GM12878 (cell line): ENCODE results near the gene C11orf52. TPM values are rescaled to one million over a fixed set of nuclear protein-coding genes. Genes with fewer than 3 reads are reported as not detected.

Experiments used
- ATAC-seq: fragments of 200-7000 bp; cut with Tn5 transposase; 3 replicates; pipeline ENCODE4 v1.9.1; 2020; ENCODE audit warnings: mild to moderate bottlenecking, moderate library complexity
- BruUV-seq: library from RNA; stranded (reverse); fragments of 400-500 nt; replicated peaks from 2 replicates; lab custom pipeline; 2021; lab: Mats Ljungman, UMichigan
- CTCF ChIA-PET: fragments of 300-600 bp; sonication (Branson Sonifier 250); formaldehyde crosslinking; extraction: SDS; loops from one replicate; lab custom pipeline; 2021; ENCODE audit warnings: inconsistent platforms; lab: Yijun Ruan, JAX
- POLR2A ChIA-PET: fragments of 350-600 bp; formaldehyde crosslinking; extraction: SDS; loops from one replicate; lab custom pipeline; 2021; ENCODE audit warnings: inconsistent platforms; lab: Charles Lee
- RAD21 ChIA-PET: fragments of 300-600 bp; sonication (Branson Sonifier 250); formaldehyde crosslinking; loops from one replicate; lab custom pipeline; 2023; ENCODE audit warnings: antibody characterized with exemption; ENCODE audit not compliant: unreplicated experiment; lab: Charles Lee
- SMC1A ChIA-PET: fragments of 300-600 bp; sonication (Branson Sonifier 250); formaldehyde crosslinking; loops from one replicate; lab custom pipeline; 2023; ENCODE audit not compliant: unreplicated experiment, uncharacterized antibody; lab: Charles Lee
- DNase-seq: peaks from one replicate; pipeline ENCODE4 v3.0.0-alpha.2; 2011; ENCODE audit warnings: low read depth, low spot score
- FAIRE-seq: peaks from 3 replicates; lab custom pipeline; 2011; peaks lifted over from hg19 to GRCh38; lab: Jason Lieb, UNC
- H2AFZ ChIP-seq: 2 replicates; pipeline ENCODE4 v1.6.0; 2011; ENCODE audit warnings: low read depth, low read length, control low read depth; ENCODE audit not compliant: control insufficient read depth
- H3K27ac ChIP-seq: 2 replicates; pipeline ENCODE4 v1.5.1; 2011; ENCODE audit warnings: control low read depth; ENCODE audit not compliant: control insufficient read depth, insufficient read depth
- H3K27me3 ChIP-seq, 2 experiments: replicated peaks in 1 of 2; 2 replicates each; pipeline versions ENCODE4 v1.6.0 to v1.6.1; 2011; ENCODE audit warnings: low read length in 1 of 2; ENCODE audit not compliant: control insufficient read depth in 2 of 2, insufficient read depth in 2 of 2
- H3K36me3 ChIP-seq, 2 experiments: 2 replicates each; pipeline ENCODE4 v1.5.1; 2011; ENCODE audit warnings: low read length in 1 of 2; ENCODE audit not compliant: control insufficient read depth in 2 of 2, insufficient read depth in 2 of 2
- H3K4me1 ChIP-seq: 2 replicates; pipeline ENCODE4 v1.6.1; 2011; ENCODE audit warnings: mild to moderate bottlenecking, low read length, moderate library complexity, mixed read lengths; ENCODE audit not compliant: control insufficient read depth, insufficient read depth
- H3K4me2 ChIP-seq: 2 replicates; pipeline ENCODE4 v1.6.0; 2011; ENCODE audit warnings: control low read depth; ENCODE audit not compliant: control insufficient read depth, insufficient read depth
- H3K4me3 ChIP-seq: fragments of 200-600 bp; sonication (generic); 2 replicates; pipeline ENCODE4 v1.5.1; 2016
- H3K79me2 ChIP-seq: 2 replicates; pipeline ENCODE4 v1.6.0; 2011; ENCODE audit warnings: low read length; ENCODE audit not compliant: control insufficient read depth, insufficient read depth
- H3K9ac ChIP-seq: 2 replicates; pipeline ENCODE4 v1.8.0; 2011; ENCODE audit warnings: low read length, control low read depth, mixed read lengths; ENCODE audit not compliant: control insufficient read depth, insufficient read depth
- H3K9me3 ChIP-seq: replicated peaks from 3 replicates; pipeline ENCODE4 v1.5.1; 2011; ENCODE audit warnings: mild to moderate bottlenecking, low read length; ENCODE audit not compliant: control insufficient read depth, insufficient read depth
- H4K20me1 ChIP-seq: 2 replicates; pipeline ENCODE4 v1.6.0; 2011; ENCODE audit not compliant: control insufficient read depth, insufficient read depth
- BMI1 ChIP-seq: fragments of 450-650 bp; IDR thresholded peaks from 2 replicates; pipeline ENCODE4 v1.6.1; 2016; ENCODE audit warnings: mild to moderate bottlenecking, moderate library complexity, borderline replicate concordance
- CEBPB ChIP-seq, 2 experiments: fragments of 150-350 bp in 1 of 2; IDR thresholded peaks; 2 replicates each; pipeline ENCODE4 v1.6.1; 2012 to 2014; ENCODE audit warnings: low read depth in 2 of 2, low read length in 2 of 2, borderline replicate concordance in 1 of 2, inconsistent platforms in 1 of 2
- CEBPZ ChIP-seq: fragments of 150-350 bp; IDR thresholded peaks from 2 replicates; pipeline ENCODE4 v1.6.1; 2016; ENCODE audit warnings: low read depth, low read length
- CREM ChIP-seq: IDR thresholded peaks from 2 replicates; pipeline ENCODE4 v1.6.1; 2014; ENCODE audit warnings: antibody characterized with exemption, low read depth
- EED ChIP-seq: sonication (generic); IDR thresholded peaks from 2 replicates; pipeline ENCODE4 v1.6.1; 2016; ENCODE audit warnings: antibody characterized with exemption, low read depth
- GATAD2B ChIP-seq: fragments of 450-650 bp; conservative IDR thresholded peaks from 2 replicates; pipeline ENCODE4 v1.6.1; 2017; ENCODE audit warnings: low read depth, mild to moderate bottlenecking, moderate library complexity
- HCFC1 ChIP-seq: fragments of 150-350 bp; IDR thresholded peaks from 2 replicates; pipeline ENCODE4 v1.6.1; 2014; ENCODE audit warnings: low read length
- IKZF2 ChIP-seq, 2 experiments: fragments of 450-650 bp; IDR thresholded peaks; 2 replicates each; pipeline ENCODE4 v1.6.1; 2017; ENCODE audit warnings: mild to moderate bottlenecking in 2 of 2, moderate library complexity in 2 of 2
- IRF3 ChIP-seq: fragments of 450-650 bp; IDR thresholded peaks from 2 replicates; pipeline ENCODE4 v1.6.1; 2014; ENCODE audit warnings: mild to moderate bottlenecking
- MTA2 ChIP-seq: fragments of 450-650 bp; IDR thresholded peaks from 2 replicates; pipeline ENCODE4 v1.6.1; 2016; ENCODE audit warnings: low read depth, mild to moderate bottlenecking, moderate library complexity
- POLR2AphosphoS2 ChIP-seq: IDR thresholded peaks from 2 replicates; pipeline ENCODE4 v1.6.1; 2011; ENCODE audit warnings: low read depth, mild to moderate bottlenecking, low read length, improper control_type of control experiment, moderate library complexity
- RUNX3 ChIP-seq: IDR thresholded peaks from 2 replicates; pipeline ENCODE4 v1.6.1; 2012; ENCODE audit warnings: low read length, inconsistent platforms
- SREBF1 ChIP-seq: IDR thresholded peaks from 2 replicates; pipeline ENCODE4 v1.6.1; 2012; ENCODE audit warnings: mild to moderate bottlenecking, low read length
- SRF ChIP-seq, 2 experiments: IDR thresholded peaks; 2 replicates each; pipeline ENCODE4 v1.6.1; 2011; ENCODE audit warnings: low read depth in 2 of 2, low read length in 2 of 2, mild to moderate bottlenecking in 1 of 2, moderate library complexity in 1 of 2
- ZNF622 ChIP-seq: fragments of 450-650 bp; IDR thresholded peaks from 2 replicates; pipeline ENCODE4 v1.6.1; 2017; ENCODE audit warnings: mild to moderate bottlenecking, inconsistent platforms
- WGBS: methylation state at CpG from one replicate; pipeline ENCODE4 v1.1.6; 2016; ENCODE audit warnings: low lambda C conversion rate; ENCODE audit not compliant: insufficient replicate concordance, insufficient coverage; ENCODE audit errors: missing lambda C conversion rate; 5-methylcytosine and 5-hydroxymethylcytosine counted together
- in situ Hi-C: fragments of 300-500 bp; cut with MboI; formaldehyde crosslinking; loops from 9 replicates; pipeline ENCODE4 v1.14.3; 2018; ENCODE audit warnings: mixed read lengths
- intact Hi-C: fragments of 100-400 bp; cut with micrococcal nuclease; formaldehyde crosslinking; loops from one replicate; pipeline ENCODE4 v1.14.2; 2022; ENCODE audit not compliant: unreplicated experiment
- polyA plus RNA-seq, 11 experiments: library from polyadenylated mRNA; depleted of rRNA in 4 of 11; unstranded in 6 of 11; stranded (reverse) in 5 of 11; fragments of >200 nt; fragmentation: Nextera tagmentation in 4 of 11; fragmentation: Illumina TruSeq in 1 of 11; extraction: Ambion mirVana in 4 of 11; extraction: Trizol in 1 of 11; gene quantifications; 1 replicate in 1 of 11; 2 replicates in 10 of 11; pipeline versions ENCODE4 v1.2.1 to v1.2.3, GENCODE V29; 2011 to 2016; ENCODE audit warnings: inconsistent platforms in 2 of 11, missing spikeins in 2 of 11, low read depth in 1 of 11
- total RNA-seq, 4 experiments: library from RNA; depleted of rRNA in 3 of 4; stranded (reverse); fragments of >200 nt in 3 of 4; fragmentation: Illumina TruSeq in 1 of 4; extraction: Trizol in 1 of 4; gene quantifications; 2 replicates each; pipeline versions ENCODE4 v1.2.1 to v1.2.3, GENCODE V29; 2013 to 2021
- TF ChIP-seq, protein P1 (sequence below): fragments of 450-650 bp; IDR thresholded peaks from 2 replicates; pipeline ENCODE4 v1.6.1; 2017; ENCODE audit warnings: borderline replicate concordance

The C11orf52 gene
- total and polyA plus RNA-seq, 10 of the 15 experiments (the other 5 are each of a cell fraction or from before 2014, with no cell fraction given) = not detected

DNA sequence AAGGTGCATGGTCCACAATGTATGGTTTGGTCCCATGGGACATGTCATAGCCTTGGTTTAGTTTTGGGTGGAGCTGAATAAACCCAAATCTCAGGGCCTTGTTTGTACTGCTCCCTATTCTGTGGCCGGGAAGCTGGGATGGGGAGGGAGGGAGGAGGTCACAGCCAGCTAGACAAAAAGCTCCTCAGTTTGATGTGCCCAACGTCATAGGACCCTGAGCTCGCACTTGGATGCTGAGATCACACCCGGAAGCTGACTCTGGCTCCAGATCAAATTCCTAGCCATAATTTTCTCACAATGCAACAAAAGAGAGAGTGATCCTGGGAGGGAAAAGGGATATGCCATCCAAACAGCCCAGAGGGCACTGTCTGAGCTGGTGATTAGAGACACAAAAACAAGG, 4.7 kb upstream of the C11orf52 start:
- no peak for ATAC-seq
- H3K27me3 ChIP-seq = no peaks in the 10 kb centered on the region; a peak in 2 of 4 replicates
- TF ChIP-seq CEBPZ (no peak), GATAD2B (no peak), HCFC1 (no peak), ZNF622 (no peak), SRF (IDR thresholded peaks at IDR 0.05; ENCODE audit: low read depth in 2 of 2, low read length in 2 of 2) (no peak), IRF3 (no peak), MTA2 (no peak), RUNX3 (no peak), CEBPB (IDR thresholded peaks at IDR 0.05; ENCODE audit: borderline replicate concordance in 1 of 2, low read depth in 2 of 2, low read length in 2 of 2) (no peak), EED (no peak), IKZF2 (IDR thresholded peaks at IDR 0.05) (no peak), SREBF1 (no peak), POLR2AphosphoS2 (no peak), BMI1 (no peak), CREM (no peak)
- TF ChIP-seq, protein P1, sequence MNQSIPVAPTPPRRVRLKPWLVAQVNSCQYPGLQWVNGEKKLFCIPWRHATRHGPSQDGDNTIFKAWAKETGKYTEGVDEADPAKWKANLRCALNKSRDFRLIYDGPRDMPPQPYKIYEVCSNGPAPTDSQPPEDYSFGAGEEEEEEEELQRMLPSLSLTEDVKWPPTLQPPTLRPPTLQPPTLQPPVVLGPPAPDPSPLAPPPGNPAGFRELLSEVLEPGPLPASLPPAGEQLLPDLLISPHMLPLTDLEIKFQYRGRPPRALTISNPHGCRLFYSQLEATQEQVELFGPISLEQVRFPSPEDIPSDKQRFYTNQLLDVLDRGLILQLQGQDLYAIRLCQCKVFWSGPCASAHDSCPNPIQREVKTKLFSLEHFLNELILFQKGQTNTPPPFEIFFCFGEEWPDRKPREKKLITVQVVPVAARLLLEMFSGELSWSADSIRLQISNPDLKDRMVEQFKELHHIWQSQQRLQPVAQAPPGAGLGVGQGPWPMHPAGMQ = no peak
- BruUV-seq = no TSS peak
- DNase-seq = no peak
- in situ Hi-C loops (no loop called here), intact Hi-C loops (no loop called here)
- no peaks in the 10 kb centered on the region for H3K79me2 ChIP-seq
- no peaks in the 10 kb centered on the region for H3K4me1 ChIP-seq
- no peak for FAIRE-seq
- ChIA-PET SMC1A (interaction anchor here (1.5 kb wide), 1 partner anchor 18 kb away, joined by 3 read pairs; no protein-coding TSS in a partner anchor), RAD21 (no interaction called here), POLR2A (no interaction called here), CTCF (interaction anchor here (0.6 to 1.6 kb wide), 3 partner anchors 18 to 68 kb away, joined by 3 to 7 read pairs (median 3); no protein-coding TSS in a partner anchor)
- H3K9ac ChIP-seq = no peak overlapping the region
- H4K20me1 ChIP-seq = no peaks in the 10 kb centered on the region
- no peak overlapping the region for H3K4me2 ChIP-seq
- no peaks in the 10 kb centered on the region for H3K9me3 ChIP-seq
- H3K36me3 ChIP-seq = no peaks in the 10 kb centered on the region
- no peak overlapping the region for H3K4me3 ChIP-seq
- H3K27ac ChIP-seq = no peak overlapping the region
- H2AFZ ChIP-seq = no peak overlapping the region
- WGBS = 25% methylated on average over 4 of the region's 4 CpGs
